Activated CD8-positive, alpha-beta memory T cell treated with anti-CD3 and anti-CD28 coated beads for 4 hours (primary cell): ENCODE data around the gene FAM107B.
"Not testable (repeated sequence)": the region's sequence is repeated elsewhere in the genome, so short reads cannot be mapped to it uniquely, and the experiment has no call there.

Experiments used
- DNase-seq, 2 donors: peaks; one replicate each; pipeline ENCODE4 v3.0.0-alpha.2; 2020; ENCODE audit warnings: low read depth in 2 of 2

FAM107B gene

DNA sequence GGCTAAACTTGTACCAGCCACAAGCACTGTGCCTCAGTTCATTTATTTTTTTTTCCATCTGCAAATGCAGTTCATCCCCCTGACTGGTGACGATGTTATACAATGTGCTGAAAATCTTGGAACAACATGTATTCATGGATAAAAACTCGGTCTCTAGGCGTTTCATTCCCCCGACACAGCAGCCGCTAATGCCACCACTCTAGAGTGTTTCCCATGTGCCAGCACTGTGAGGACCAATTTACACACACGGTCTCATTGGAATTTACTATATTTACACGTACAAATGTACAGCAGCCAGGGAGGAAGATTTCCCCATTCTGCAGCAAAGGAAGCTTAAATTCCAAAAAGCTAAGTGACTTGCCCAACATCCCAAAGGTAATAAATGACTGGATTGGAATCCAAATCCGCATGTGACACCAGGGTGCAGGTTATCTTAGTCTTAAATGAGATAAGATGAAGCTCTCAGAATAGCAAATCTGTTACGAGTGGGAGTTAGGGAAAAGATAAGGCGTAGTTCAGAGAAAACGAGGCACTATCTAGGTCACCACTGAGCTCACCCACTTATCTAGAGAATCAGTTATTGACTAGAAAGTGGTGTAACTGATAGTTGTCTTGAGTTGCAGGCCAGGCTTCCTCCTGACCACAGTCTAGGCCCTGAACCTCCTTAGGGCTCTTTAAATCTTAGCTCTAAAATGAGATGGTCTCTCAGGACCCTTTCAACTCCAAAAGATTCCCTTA is 36.7 kb downstream of the FAM107B start:
- DNase-seq: no peak

DNA sequence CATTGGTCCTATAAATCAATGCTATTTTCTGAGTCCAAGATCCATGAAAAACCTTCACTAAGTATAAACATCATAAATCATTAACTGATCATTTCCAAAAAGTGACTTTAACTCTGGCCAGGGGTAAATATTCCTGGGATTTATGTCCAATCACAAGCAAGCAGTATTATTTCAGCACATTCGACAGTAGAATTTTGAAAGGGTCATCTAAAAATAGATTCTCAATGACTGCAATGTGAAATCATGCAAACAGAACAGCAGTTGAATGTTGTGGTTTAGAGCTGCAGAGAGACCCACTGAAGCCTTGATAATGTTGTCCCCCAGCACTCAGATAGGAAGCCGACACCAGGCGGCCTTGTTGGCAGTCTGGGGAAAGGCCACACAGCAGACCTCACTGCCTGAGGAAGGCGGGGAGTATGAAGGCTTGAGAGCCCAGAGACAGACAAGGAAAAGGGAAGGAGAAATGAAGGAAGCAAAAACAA is 38.1 kb downstream of the FAM107B start:
- DNase-seq: no peak

DNA sequence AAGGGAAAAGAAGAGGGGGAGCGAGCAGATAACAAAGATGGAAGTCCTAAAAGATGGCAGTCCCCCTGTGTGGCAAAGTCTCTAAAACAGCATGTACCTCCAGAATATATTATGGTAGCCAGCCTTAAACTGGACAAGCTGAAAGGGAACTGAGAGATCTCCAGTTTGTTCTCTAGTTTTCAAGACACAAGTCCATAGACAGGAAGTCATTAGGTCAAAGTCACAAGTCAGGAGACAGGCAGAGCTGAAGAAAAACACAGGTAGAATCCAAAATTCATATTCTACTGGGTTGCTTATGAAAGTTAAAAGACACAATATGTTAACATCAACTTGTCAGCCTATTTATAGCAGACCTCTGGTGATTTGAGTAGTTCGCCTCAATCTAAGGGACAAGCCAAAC is 38.7 kb downstream of the FAM107B start:
- DNase-seq: no peak

DNA sequence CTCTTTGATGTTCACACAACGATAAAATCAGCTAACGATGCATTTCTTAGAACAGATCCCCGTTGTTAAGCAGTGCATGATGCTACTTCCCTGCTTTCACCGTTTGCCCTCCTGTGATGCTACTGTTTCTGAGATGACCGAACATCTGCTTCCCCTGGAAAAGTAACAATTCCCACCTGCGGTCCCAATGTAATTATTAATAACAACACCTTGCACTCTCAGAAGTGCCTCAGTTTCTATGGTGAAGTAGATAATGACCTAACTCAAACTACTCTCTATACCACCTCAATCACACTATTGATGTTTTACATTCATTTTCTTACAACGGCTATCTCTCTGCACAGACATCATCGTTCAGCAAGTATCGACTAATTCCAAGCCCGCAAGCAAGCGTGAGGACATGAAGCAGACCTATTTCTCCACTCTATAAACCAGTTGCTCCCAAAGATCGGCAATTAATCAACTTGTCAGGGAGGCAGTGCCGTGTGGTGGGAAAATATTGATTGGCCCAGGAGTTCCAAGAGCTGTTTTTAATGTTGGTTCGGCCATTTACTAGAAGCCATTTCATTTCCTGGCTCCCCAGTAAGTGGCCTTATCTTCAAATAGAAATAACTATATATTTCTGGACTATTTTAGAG is 42.7 kb downstream of the FAM107B start:
- DNase-seq: no peak

DNA sequence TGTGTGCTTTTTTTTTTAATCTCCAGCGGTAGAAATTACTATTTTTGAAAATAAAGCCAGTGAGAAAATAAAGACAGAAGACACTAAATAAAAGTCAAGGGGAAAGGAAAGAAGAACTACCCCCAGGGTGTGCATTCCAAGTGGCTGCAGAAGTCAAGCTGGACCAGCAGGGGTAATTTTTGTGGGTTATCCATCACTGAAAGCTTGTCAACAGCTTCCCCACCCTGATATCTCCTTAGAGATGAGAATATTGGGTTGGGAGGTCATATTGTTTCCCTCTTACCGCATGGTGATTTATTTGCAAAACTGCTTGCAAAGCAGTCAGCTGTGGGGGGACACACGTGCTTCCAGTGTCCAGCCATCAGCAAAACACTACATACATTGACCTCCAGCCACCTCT is 46.4 kb downstream of the FAM107B start:
- no peak for DNase-seq

GRCh38 chr10:14727924-14728323 is 46.8 kb downstream of the FAM107B start:
- no peak for DNase-seq

DNA sequence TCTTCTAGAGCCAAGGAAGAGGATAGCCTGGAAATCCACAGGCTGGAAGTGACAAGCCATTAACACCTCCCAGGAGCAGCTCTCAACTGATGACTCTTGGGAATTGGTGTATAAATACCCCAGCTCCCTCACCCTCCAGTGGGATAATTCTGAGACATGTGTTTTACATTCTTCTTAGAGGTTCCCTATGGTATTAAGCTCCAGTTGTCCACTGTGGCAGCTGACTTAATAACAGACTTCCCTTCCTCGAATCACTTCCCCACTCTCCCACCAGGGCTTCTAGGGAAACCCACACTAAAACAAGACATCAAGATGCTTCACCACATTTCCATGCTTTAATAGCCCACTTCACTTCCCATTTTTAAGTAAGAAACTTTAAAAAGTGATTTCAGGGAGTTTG is 47.2 kb downstream of the FAM107B start:
- DNase-seq: no peak

GRCh38 chr10:14724931-14725330 is 49.8 kb downstream of the FAM107B start:
- no peak for DNase-seq

DNA sequence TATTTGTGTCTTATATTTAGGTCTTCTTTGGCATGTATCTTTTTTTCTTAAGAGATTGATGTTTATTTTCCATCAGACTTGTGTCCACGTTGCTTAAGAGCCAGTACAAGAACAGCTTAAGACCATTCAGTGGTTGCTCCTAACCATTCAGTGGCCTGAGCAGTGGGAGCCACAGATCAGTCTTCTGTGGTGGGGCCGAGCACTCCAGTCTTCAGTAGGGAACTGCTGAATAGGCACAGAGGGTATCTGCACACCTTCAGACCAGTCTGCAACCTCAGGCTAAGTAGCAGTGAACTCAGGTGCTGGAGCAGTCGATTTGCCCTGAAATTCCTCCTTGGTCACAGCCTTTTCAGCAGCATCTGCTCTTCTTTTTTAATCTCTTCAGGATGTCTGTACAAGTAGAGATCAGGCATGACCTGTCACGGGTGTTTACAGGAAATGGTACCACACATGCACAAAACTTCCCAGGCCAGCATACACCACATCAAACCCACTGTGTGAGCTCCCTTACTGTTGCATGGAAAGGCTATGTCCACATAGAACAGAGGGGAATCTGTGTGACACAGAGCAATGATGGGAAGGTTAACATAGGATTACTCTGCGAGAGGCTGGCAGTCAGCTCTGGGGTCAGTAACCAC is 51.5 kb downstream of the FAM107B start:
- peak in 1 of 2 donors; percentile 12 for DNase-seq

- no peak for DNase-seq
These were observed 57.1 kb downstream of the FAM107B start for GRCh38 chr10:14717552-14717951.

GRCh38 chr10:14712991-14713424 is 61.7 kb downstream of the FAM107B start:
- no peak for DNase-seq

DNA sequence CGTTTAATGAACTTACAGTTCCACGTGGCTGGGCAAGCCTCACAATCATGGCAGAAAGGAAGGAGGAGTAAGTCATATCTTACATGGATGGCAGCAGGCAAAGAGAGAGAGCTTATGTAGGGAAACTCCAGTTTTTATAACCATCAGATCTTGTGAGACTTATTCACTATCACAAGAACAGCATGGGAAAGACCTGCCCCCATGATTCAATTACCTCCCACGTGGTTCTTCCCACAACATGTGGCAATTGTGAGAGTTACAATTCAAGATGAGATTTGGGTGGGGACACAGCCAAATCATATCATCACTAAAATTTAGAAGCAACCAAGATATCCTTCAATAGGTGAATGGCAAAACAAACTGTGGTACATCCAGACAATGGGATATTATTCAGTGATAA is 65.4 kb downstream of the FAM107B start:
- DNase-seq: not testable (repeated sequence)

DNA sequence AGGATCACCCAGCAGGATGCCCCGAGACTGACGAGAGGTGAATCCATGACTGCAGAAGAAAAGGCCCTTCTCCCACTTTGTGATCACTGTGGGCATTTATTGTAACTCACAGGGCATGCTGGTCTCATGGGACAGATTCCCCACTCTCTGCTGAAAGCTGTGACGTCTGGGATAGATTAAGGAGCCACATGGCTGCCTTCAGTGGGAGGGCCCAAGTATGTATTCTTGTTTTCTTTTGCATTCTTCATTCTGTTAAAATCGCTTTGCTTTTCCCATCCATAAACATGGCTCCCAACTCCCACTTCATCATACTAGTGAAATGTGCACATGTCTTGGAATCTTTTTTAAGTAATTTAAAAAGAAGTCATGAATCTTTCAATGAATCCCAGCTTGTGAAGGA is 67.2 kb downstream of the FAM107B start:
- DNase-seq: no peak

DNA sequence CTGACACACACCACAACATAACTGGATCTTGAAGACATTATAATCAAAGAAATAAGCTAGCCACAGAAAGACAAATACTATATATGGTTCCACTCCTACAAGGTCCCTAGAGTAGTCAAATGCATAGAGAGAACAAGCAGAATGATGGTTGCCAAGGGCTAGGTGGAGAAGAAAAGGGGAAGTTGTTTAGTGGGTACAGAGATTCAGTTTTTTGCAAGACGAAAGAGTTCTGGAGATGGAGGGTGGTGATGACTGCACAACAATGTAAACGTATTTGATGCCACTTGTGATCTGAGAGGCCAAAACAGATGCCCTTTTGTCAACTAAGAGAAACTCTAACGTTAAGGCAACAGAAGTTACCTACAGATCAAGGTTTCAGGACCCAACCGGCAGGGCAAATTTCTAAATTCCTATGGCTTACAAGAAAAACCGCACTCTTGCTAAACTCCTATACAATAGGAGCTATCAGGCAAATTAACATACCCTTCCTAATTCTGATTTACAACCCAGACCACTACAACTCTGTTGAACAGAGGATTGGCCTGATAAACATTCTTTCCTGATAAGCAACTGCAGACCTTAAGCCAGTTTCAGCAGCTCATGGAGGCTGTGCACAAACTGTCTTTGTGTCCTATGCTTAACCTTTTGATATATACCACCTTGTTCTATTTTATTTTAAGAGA is 69.0 kb downstream of the FAM107B start:
- DNase-seq: no peak

DNA sequence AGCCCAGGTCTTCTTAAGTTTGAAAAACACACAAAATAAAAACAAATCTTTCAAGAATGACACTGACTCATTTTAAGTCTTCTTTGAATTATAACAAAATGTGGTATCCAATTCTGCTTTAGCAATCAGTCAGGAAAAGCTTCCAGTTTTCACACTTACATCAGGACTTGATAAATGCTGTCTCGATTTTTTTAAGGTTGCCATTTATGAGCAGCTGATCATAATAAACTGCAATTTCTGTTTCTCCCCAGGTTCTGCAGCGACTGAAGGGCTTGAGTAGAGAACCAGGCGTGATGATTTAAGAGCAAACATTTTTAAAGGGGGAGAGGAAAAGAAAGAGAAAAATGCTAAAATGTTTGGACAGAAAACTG is 71.1 kb downstream of the FAM107B start:
- DNase-seq: no peak

DNA sequence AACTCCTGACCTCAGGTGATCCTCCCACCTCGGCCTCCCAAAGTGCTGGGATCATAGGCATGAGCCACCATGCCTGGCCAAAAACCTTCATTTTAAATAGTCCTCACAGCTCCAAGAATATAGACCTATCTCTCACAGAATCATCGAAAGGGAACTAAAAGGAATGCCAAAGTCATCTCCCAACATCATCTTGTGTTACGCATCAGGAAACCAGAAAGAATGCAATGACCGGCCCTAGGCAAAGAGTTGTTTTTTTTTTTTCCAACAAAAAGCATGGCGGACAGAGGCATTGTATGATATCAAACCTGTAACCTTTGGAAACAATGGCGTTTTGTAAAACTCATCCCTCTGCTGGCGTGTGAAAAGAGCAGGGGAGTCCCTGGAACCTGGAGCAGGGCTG is 73.2 kb downstream of the FAM107B start:
- no peak for DNase-seq

DNA sequence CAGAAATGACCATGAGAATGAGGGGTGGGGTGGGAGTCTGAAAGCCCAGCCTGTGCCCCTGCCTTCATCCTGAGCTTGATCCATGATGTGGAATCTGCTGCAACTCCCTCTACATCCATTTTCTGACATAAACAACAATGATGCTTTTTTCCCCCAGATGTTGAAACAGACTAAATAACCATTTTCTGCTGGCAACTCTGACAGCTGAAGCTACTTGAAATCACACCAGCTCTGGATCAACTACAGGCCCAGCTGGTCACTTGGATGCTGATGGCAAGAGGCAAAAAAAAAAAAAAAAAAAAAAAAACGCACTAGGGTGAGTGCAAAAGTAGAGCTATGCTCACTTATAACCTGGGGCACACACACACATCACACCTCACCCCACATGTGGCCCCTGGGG is 74.2 kb downstream of the FAM107B start:
- no peak for DNase-seq

- DNase-seq: no peak
These were observed 75.2 kb downstream of the FAM107B start for GRCh38 chr10:14699482-14699881.

- DNase-seq: no peak
These were observed 75.9 kb downstream of the FAM107B start for GRCh38 chr10:14698829-14699170.

GRCh38 chr10:14698111-14698828 is 76.4 kb downstream of the FAM107B start:
- no peak for DNase-seq

DNA sequence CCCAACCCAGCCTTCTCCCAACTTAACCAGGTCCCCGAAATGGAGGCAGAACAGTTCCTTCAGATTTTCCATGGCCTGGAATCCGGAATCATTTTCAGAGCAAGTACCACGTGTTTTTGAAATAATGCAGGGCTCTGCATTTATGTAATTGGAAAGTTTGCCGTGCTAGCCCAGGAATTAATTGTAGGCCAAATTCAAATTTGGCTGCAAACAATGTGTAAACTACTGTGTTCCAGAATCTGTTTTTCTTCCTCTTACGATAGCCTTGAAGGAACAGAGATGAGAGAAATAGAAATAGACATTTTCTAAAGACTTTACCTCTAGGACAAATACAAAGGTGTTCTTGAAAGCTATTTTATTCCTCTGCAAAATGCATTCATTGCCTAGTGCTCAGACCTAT is 77.4 kb downstream of the FAM107B start:
- no peak for DNase-seq

GRCh38 chr10:14696821-14697220 is 77.9 kb downstream of the FAM107B start:
- no peak for DNase-seq
